GM21360 (cell line): Measurements from ENCODE around the gene MYO5C.

Experiments used
- ATAC-seq: cut with Tn5 transposase; IDR thresholded peaks from one replicate; pipeline ENCODE4 v1.9.1; 2021; ENCODE audit warnings: mild to moderate bottlenecking, moderate library complexity; ENCODE audit not compliant: unreplicated experiment

Gene MYO5C

DNA sequence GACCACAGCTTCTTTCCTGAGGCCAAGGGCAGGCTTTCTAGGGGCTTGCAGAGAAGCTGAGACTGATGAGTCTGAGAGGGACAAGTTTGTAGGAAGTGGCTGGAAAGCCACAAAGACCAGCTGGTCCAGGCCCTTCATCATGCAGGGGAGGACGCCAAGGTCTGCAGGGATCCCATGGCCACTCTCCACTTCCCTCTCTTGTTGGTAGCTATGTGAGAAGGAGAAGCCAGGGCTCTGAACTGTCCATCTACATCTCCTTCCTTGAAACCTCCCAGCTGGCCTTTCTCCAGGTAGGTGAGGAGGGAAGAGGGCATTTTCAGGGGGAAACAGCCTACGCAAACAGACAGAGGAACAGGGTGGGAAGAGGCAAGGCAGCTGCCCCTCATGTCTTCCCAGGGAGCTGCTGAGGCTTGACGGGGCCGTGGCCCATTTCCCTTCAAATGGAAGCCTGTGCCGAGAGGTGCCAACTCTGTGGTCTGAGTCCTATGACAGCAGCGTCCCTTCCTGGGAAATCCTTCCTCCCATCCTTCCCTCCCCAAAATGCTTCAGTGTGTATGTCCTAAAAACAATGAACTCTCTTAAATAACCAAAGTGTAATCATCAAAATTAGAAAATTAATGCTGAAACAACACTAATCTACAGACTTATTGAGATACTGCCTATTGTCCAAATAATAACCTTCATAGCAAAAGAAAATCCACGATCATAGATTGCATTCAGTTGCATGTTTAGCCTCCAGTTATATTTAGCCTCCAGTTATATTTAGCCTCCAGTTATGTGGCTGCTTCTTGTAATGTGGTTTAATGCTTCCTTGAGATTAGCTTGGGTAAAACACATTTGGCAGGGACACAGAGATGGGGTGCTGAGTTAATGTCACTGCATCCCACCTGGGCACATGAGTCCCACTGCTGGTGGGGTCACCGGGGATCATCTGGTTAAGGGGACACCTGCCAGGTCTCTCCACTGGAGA, 140.4 kb downstream of the MYO5C start:
- ATAC-seq = no peak

DNA sequence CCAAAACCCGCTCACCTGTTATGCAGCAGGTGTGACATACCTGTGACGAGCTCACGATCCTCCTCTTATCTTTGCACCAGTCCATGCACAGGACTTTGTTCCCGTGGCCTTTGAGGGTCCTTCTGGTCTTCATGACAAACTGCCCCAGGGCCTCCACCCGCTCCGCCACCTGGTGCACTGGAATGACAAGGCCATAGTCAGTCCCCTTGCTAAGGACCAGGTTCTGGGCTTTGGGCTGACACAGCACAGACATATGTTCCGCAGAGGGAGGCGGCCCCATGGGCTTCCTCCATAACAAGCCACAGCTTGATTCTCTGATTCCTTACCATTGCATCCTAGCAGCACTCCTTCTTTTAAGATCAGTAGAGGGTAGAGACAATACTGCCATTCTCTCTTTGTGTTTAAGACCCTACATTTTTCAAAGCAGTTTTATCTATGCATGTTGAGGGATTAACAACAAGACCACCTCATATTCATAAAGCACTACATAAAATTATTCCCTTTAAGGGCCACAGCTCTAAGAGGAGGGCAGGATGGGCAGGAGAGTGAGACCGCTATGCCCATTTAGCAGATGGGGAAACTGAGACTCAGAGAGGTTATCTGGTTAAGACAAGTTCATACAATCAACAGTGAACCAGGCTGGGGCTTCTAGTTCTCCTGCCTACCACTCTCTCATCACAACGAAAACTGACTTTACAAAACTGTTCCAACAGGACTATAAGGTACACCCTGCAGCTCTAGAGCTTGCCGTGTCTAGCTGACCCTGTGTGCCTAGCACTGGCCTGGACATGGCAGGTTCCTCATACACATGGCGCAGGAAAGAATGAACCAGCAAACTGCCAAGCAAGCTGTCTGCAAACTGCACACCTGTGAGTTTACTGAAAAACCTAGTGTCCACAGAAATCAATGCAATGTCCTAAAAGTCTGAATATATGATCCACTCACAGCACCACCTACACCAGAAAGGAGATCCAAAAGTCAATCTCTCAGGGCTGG, 141.4 kb downstream of the MYO5C start:
- no peak for ATAC-seq

DNA sequence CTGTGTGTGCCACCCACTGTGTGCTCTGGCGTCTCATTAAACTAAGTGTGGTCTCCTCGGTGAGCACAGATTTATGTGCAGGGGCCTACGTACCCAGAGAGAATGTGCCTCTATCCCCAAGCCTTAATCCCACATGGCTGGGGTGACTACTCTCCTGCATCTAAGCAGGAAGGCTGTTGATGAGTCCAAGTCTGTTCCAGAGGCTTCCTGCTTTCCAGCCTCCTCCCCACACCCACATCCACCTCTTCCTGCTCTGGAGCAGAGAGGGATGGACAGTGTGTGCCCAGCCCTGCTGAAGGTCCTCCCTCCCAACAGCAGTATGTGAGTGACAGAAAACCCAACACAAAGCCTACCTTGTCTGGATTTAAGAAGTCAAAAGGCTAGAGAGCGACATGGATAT, 144.3 kb downstream of the MYO5C start:
- no peak for ATAC-seq

DNA sequence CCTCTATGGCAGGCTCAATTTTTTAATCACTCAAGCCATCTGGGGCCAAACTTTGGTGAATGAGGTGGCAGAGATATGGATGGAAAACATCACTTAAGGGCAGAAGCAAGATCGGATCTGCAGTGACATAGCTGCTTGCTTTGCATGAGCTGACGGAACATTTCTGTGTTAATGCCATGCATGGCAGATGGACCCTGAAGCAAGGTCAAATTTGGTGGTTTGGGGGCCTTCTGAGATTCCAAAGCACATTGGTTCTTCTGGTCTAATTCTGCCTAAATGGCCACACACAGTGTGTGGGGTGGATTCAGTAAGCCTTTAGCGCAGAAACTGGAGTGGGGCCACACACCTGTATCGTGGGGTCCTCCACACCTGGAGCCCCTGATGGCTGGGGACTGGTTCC, 144.7 kb downstream of the MYO5C start:
- ATAC-seq = no peak

DNA sequence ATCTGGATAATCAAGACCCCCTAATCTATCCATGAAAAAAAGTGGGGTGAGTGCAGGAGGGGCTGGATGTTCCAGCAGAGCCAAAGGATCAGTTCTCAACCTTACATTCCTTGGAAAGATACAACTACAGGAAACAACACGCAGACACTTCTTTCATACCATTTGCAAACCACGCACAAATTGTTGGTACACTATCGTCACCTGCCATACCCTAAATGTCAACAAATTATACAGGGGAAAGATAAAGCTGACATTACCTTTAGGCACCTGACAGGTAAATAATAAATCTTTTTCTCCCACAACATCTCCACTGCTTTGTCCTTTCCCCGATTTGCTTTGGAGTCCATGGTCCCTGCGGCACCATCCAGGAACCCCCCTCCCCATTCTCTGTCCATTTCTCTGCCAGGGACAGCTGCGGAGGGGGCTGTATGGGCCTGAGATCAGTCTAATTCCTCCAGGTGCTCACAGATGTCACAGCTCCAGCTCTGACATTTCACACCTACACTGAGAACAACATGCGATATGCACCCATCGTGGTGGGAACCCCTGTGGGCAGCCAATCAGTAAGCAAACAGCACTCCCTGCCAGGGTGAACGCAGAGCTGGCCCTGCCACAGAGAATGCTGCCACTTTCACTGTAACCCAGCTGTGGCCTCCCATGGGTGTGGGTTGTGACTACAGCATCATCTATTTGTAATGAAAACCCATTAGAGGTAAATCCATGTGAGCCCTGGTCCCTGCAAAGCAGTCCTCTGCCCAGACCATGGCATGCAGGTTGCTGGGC, 145.4 kb downstream of the MYO5C start:
- no peak for ATAC-seq

DNA sequence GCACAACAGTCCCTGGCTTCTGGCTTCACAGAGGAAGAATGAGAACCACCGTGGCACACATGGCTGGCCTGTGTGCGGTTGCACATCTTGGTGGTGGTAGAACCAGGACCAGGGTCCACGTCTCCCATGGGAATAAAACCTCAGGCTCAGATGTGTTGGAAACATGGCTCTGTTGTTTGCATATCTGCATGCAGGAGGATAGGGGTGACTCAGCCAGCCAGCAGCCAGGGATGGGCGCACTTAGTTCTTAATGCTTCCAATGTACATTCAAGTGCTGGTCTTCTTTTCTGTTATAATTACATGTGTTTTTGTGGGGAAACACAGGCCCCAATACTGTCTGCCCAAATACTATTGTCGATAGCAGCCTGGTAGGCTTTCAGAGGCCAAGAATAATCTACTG, 147.2 kb downstream of the MYO5C start:
- ATAC-seq = no peak

DNA sequence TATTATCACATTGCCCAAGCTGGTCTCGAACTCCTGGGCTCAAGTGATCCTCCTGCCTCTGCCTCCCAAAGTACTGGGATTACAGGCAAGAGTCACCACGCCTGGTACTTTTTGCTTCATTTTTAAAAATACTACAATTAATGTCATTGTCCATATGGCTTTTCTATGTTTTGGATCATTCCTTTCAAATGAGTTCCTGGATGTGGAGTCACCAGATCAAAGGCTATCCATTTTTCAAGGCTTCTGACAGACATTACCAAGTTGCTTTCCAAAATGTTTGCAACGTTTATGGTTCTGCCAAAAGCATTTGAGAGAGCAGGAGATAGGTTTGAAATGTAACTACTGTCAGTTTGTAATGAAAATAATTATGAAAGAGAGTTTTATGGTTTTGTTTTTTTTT, 148.8 kb downstream of the MYO5C start:
- no peak for ATAC-seq

DNA sequence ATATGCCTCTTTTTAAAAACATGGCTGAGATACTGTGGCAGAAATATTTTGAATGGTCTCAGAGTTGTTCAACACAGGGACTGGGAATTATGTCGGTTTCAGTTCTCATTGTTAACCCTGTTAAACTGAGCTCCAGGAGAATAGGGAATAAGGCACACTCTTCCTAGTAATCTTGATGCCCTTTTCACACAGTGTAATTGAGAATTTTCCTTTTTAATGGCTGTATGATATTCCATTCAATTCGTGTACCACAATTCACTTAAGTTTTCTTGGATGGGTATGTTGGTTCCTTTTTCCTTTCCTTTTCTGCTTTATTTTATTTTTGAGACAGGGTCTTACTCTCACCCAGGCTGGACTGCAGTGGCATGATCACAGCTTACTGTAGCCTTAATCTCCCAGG, 149.3 kb downstream of the MYO5C start:
- ATAC-seq = no peak

DNA sequence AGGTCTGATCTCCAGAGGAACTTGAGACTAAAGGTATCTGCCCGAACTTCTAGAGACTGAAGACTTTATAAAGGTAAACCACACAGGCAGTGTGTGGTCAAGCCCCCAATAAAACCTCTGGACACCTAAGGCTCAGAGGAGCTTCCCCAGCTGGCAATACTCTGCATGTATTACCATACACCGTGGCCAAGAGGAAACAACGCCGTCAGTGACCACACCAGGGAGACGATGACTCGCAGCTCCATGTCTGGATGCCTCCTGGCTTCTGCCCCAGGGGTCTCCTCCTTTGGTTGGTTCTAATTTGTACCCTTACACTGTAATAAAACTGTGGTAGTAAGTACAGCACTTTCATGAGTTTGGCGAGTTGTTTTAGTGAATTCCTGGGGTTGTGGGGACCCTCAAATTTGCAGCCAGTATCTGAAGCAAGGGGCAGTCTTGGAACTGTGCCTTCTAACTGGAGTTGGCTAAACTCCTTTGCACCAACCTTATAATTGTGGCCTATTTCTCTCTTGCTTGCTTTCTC, 150.9 kb downstream of the MYO5C start:
- no peak for ATAC-seq

DNA sequence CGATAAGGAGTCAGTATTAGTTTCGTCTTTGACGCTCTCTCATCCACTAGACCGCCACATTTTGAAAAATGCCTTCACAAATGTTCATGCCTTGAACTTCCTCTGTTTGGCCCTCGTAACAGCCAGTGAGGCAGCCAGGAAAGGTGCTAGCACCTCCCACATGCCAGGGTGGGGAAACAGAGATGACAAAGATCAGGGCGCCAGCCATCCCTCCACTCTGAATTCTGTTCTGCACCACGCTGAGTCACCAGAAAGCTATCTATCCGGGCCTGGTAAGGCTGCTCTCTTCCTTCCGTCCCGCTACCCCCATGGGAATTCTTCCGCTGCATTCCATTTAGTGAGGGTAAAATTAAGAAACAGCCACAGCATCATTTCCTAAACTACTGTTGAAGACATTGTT, 151.7 kb downstream of the MYO5C start:
- ATAC-seq = no peak
